ENCODE results near the gene FYB2.

Gene FYB2

GRCh38 chr1:56834137-56834900 lies 15.1 kb upstream of the FYB2 start:
- DNase-seq, result no peak

GRCh38 chr1:56833088-56833487 lies 13.9 kb upstream of the FYB2 start:
- no peak for DNase-seq

DNA sequence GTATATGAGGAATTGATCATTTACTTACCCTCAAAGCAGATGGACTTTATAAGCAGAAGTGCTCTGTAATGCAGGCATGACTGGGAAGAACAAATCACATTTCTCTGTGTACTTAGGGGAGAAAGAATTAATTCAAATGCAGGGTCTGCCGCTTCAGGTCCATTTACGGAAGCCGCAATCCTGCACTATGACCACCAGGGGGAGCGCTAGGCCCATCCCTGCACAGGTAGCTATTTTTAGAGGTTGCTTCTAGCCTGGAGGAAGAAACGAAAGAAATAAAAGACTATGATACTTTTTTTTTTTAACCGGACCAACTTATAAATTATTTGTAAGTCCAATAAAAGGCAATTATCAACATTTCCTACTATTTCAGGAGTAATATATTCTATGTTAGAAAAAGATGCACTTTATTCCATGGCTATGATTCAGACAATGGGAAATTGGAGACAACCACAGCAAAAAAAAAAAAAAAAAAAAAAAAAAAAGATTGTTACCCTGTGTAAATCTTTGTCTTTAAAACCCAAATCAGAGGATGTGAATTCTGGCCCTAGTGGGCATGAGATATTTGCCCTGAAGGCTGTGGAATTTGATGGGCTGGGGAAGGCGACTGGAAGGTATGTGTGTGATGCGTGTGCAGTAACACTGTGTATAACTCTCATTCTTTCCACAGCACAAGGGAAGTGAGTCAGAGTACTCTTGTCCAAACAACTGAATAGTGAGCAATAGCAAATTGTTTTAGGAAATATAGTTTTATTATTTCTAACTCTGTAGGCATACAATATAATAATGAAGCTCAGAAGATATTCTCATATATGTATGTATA lies 12.9 kb upstream of the FYB2 start:
- DNase-seq, result peak; percentile 67 to 68

DNA sequence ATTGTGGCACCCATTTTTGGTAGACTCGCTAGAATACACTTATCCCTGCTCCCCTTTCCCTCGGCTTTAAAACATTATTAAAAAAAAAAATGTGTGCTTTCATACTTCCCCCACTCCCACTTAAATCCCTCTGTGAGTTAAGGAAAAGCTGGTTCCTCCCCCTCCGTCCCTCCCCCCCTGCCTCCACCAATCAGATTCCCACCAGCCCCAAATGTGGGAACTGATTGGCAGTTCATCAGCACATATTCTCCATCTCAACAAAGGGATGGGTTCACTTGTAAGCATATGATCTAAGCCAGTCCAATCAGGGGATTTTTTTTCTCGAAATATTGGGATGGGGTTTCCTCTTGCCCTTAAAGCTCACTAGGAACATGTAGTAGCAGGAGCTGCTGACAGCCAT lies 10.8 kb upstream of the FYB2 start:
- no peak for DNase-seq

DNA sequence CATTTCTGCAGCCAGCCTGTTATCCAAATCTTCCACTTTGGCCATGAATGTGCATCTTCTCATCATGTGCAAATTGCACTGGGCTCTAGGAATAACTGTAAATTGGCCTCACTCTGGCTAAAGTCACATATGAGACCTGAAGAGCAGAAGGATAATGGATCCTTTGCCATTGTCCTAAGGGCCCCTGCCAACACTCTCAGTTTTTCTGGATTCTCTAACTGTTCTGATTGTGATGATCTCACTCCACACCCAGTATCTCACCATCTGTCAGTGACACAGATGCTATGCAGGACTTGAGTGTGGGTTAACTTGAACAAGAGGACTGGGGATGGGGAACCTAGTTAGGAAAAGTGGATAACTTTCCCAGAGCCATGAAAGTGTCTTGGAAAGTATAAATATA lies 8.5 kb upstream of the FYB2 start:
- DNase-seq, result no peak

DNA sequence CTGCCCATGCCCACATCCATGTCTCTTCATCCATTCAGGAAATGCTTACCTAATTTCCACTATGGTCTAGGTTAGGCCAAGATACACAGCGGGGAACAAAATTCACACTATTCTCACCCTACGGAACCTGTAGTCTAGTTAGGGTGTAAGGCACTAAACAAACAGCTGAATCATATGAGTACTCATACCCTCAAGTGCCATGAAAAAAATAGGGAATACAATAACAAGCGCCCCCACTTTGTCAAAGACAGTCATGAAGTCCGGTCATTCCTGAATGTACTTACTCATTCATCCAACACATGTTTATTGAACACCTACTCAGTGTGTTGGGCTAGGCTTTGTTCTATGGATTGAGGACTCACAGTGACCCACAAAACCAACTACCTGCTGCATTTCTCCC lies 6.2 kb upstream of the FYB2 start:
- DNase-seq, result no peak

GRCh38 chr1:56824938-56825337 lies 5.7 kb upstream of the FYB2 start:
- DNase-seq, result no peak

GRCh38 chr1:56824271-56824670 lies 5.1 kb upstream of the FYB2 start:
- DNase-seq, result no peak

DNA sequence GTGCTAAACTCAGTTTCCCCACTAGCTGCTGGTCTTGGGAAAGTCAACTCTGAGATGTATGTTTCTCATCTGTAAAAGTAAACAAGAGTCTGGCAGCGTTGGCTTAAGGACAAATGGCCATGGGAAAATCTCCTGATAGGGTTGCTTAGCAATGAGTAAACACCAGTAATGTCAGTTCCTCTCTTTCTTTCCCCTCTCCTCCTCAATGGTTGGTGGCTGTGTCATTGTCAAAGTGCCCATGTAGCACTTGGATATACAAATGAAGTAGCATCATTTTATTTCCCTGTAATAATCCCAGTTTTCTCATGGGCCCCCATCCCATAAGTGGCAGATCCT lies 2.2 kb upstream of the FYB2 start:
- DNase-seq, result no peak

- DNase-seq, result peak; percentile 39
These were observed 1.7 kb upstream of the FYB2 start for GRCh38 chr1:56820755-56821461.

- DNase-seq, result no peak
These were observed 1.3 kb downstream of the FYB2 start for GRCh38 chr1:56817716-56818463.

DNA sequence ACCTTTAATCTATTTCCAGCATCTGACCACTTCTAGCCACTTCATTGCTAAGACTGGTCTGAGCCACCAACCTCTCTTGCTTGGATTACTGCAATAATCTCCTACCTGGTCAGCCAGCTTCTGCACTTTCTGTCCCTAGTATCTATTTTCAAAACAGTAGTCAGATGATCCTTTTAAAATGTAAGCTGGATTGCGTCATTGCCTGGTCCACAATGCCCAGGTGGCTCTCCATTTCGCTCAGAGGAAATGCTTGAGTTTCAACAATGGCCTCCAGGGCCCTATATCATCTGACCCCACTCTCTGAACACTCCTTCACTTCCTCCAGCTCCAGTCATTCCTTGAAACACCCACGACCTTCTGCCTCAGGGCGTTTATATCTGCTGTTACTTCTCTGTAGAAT lies 2.3 kb downstream of the FYB2 start:
- no peak for DNase-seq

DNA sequence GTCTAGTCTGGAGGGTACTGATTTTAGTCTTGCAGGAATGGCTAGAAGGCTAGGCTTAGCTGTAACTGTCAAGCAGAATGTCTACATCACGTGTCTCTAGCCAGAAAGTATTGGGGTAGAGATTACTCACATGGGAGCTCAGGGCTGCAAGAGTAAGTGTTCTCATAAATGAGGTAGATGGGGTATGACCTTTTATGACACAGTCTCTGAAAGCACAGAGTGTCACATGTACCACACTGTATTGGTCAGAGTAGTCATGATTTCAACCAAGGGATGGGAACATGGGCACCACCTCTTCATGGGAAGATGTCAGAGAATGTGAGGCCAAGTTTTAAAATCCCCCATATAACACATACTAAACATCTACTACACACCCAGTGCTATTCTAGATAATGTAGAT lies 2.9 kb downstream of the FYB2 start:
- DNase-seq, result no peak

DNA sequence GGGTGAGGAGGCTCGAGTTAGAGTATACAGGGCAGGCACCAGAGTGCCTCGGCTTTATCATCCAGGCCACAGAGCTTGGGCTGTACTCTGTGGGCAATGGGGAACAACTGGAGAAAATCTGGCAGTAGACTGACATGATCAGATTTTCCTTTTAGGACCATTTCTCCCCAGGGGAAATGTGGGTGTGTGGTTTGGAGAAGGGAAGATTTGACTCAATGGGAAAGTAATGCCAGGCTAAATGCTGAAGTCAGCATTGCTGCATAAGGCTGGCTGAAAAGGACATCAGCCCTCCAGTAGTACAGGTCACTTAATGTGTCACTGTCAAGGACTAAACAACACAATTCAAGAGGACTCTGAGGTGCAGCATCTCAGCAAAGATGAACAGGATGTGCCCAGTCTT lies 5.0 kb downstream of the FYB2 start:
- no peak for DNase-seq

DNA sequence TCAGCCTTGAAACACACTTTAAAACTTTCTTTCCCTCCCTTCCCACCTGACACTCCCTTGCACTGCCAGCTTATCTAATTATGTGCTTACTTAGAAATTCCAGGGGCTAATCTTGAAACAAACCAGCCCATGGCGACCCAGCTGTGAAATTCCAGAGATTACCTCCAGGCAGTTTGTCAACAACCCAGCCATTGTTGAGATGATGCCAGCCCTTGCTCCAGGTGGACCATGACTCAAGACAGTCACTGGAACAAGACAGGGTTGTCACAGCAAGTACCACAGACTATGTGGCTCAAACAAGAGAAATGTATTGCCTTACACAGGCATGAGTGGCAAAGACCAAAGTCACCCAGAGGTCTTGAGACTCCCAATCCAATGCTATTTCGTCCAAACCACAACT lies 7.9 kb downstream of the FYB2 start:
- no peak for DNase-seq

- no peak for DNase-seq
These were observed 10.8 kb downstream of the FYB2 start for GRCh38 chr1:56808410-56808809.

- DNase-seq, result no peak
These were observed 12.4 kb downstream of the FYB2 start for GRCh38 chr1:56806804-56807203.

DNA sequence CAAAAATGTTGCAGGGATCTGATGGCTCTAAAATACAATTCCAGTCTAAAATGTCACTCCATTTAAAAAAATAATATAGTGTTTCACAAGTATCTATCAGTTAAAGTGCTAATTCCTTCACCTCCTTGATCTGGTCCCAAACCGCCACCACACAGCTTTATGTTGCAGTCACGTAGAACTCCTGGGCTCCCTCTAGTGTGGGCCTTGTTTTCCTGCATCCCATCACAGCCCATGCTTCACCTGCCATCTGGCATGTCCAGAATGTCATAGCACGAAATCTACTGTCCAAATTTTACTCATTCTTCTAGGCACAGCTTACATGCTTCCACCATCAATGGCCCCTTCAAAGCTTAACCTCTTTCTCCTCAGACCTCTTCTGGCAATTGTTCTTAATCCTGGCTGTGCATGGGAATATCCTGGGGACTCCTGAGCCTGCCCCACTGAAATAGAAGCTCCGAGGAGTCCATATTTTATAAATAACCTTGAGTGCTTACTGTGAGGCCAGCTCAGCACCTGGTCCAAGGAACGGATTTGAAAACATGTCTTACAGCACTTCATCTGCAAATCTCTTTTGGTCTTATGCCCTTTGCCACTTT lies 15.5 kb downstream of the FYB2 start:
- DNase-seq, result no peak

DNA sequence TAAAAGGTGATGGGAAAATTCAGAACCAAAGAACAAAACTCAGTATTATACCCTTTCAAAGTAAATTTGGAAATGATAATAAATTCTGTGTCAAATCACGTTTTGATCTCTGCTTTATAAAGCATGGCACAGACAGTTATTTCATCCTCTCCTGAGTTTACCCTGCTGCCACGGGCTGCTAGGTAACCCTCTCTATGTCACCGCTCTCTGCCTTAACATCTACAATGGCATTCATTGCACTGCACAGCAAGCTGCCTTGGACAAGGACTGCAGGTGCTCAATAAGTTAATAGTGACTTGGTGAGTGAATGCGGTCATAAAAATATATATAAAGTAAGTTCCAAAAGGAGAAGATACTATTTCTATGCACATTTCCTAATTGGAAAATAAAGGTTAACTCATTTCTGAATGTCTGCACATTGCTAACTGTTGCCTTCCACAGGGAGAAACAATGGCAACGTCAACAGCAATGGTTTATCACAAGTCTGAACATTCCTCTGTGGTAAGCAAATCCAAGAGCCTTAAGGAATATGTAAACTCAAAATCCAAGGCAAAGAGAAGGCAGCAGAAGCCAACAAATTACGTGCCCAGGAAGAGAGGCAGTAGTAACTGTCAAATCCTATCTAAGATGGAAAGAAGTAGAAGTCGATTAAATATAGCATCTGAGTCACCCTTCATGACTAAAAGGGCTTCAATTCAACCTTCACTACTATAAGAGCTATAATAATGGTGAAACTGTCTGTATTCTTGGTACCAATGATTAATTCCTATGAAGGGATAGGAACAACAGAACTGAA lies 19.4 kb downstream of the FYB2 start:
- DNase-seq, result no peak

GRCh38 chr1:56798053-56798471 lies 21.1 kb downstream of the FYB2 start:
- DNase-seq, result no peak

GRCh38 chr1:56797065-56797685 lies 22.0 kb downstream of the FYB2 start:
- DNase-seq, result no peak

Measured in CD4-positive, alpha-beta T cell treated with Interleukin-4 for 1 hour (primary cell).